K562 (cell line): ENCODE measurements around the gene MAN1B1. TPM values are rescaled to one million over a fixed set of nuclear protein-coding genes. Genes with fewer than 3 reads are reported as not detected.

Source experiments
- CREB1 ChIP-seq, 2 experiments: sonication (generic) in 1 of 2; formaldehyde crosslinking in 1 of 2; IDR thresholded peaks; 2 replicates each; pipeline versions ENCODE4 v1.6.1 to v1.8.0; 2012 to 2022; ENCODE audit warnings: inconsistent platforms in 1 of 2, mild to moderate bottlenecking in 1 of 2, missing genetic modification reagents in 1 of 2, moderate library complexity in 1 of 2
- CTCF ChIP-seq, 3 experiments: IDR thresholded peaks in 2 of 3; conservative IDR thresholded peaks in 1 of 3; 2 replicates each; pipeline ENCODE4 v1.5.1; 2011 to 2012; ENCODE audit warnings: low read length in 3 of 3, mild to moderate bottlenecking in 3 of 3, control low read depth in 2 of 3, improper control_type of control experiment in 1 of 3, inconsistent platforms in 1 of 3, low read depth in 1 of 3, mixed read lengths in 1 of 3, moderate library complexity in 1 of 3; ENCODE audit not compliant: insufficient read depth in 2 of 3
- ELK3 ChIP-seq: fragments of 450-650 bp; formaldehyde crosslinking; IDR thresholded peaks from 2 replicates; pipeline ENCODE4 v1.4.0; 2020; ENCODE audit warnings: mild to moderate bottlenecking
- FOXA1 ChIP-seq: fragments of 450-650 bp; IDR thresholded peaks from 2 replicates; pipeline ENCODE4 v1.6.1; 2016; ENCODE audit warnings: mild to moderate bottlenecking, borderline replicate concordance
- FOXO4 ChIP-seq: fragments of 450-650 bp; formaldehyde crosslinking; IDR thresholded peaks from 2 replicates; pipeline ENCODE4 v1.4.0; 2020; ENCODE audit warnings: mild to moderate bottlenecking, moderate library complexity
- GABPA ChIP-seq: fragments of 200-800 bp; sonication (Bioruptor generic); conservative IDR thresholded peaks from 2 replicates; pipeline ENCODE4 v1.6.1; 2016; ENCODE audit warnings: low read depth, missing genetic modification characterization, missing compliant biosample characterization
- IFI16 ChIP-seq: fragments of 250-450 bp; sonication (Bioruptor Pico); IDR thresholded peaks from 2 replicates; pipeline ENCODE4 v2.1.2; 2022; ENCODE audit warnings: mild to moderate bottlenecking, inconsistent platforms
- MAX ChIP-seq: sonication (generic); formaldehyde crosslinking; IDR thresholded peaks from 2 replicates; pipeline ENCODE4 v1.9.0; 2022; ENCODE audit warnings: mild to moderate bottlenecking, missing genetic modification reagents
- MECOM ChIP-seq: fragments of 250-450 bp; sonication (Bioruptor Pico); IDR thresholded peaks from 2 replicates; pipeline ENCODE4 v1.8.0; 2022; ENCODE audit warnings: inconsistent platforms
- NCOA1 ChIP-seq: fragments of 450-650 bp; IDR thresholded peaks from 2 replicates; pipeline ENCODE4 v1.6.1; 2016; ENCODE audit warnings: low read depth
- PHB ChIP-seq: fragments of 250-450 bp; sonication (Bioruptor Pico); IDR thresholded peaks from 2 replicates; pipeline ENCODE4 v1.5.0; 2021
- RAD21 ChIP-seq, 2 experiments: fragments of 250-450 bp in 1 of 2; fragments of 450-650 bp in 1 of 2; sonication (Bioruptor Pico) in 1 of 2; formaldehyde crosslinking in 1 of 2; IDR thresholded peaks in 1 of 2; conservative IDR thresholded peaks in 1 of 2; 2 replicates each; pipeline versions ENCODE4 v1.4.0 to v1.8.0; 2020 to 2022; ENCODE audit warnings: mild to moderate bottlenecking in 2 of 2, moderate library complexity in 1 of 2
- SMARCB1 ChIP-seq: IDR thresholded peaks from 2 replicates; pipeline ENCODE4 v1.6.1; 2011; ENCODE audit warnings: improper control_type of control experiment, low read depth; ENCODE audit not compliant: insufficient read length
- TCF15 ChIP-seq: fragments of 250-450 bp; sonication (Bioruptor Pico); IDR thresholded peaks from 2 replicates; pipeline ENCODE4 v1.8.0; 2022; ENCODE audit warnings: moderate library complexity, mild to moderate bottlenecking, inconsistent platforms
- ZBTB2 ChIP-seq: fragments of 450-650 bp; IDR thresholded peaks from 2 replicates; pipeline ENCODE4 v1.6.1; 2016; ENCODE audit warnings: antibody characterized with exemption
- ZKSCAN1 ChIP-seq: fragments of 150-350 bp; IDR thresholded peaks from 2 replicates; pipeline ENCODE4 v1.6.1; 2016; ENCODE audit warnings: low read depth, low read length
- ZNF165 ChIP-seq: fragments of 250-450 bp; sonication (Bioruptor Pico); IDR thresholded peaks from 2 replicates; pipeline ENCODE4 v1.4.0; 2020; ENCODE audit warnings: borderline replicate concordance
- ZNF639 ChIP-seq, 2 experiments: fragments of 200-800 bp in 1 of 2; sonication (Bioruptor generic) in 1 of 2; sonication (generic) in 1 of 2; formaldehyde crosslinking in 1 of 2; IDR thresholded peaks in 1 of 2; conservative IDR thresholded peaks in 1 of 2; 2 replicates each; pipeline versions ENCODE4 v1.5.0 to v1.6.1; 2016 to 2020; ENCODE audit warnings: missing compliant biosample characterization in 1 of 2, missing genetic modification characterization in 1 of 2, missing genetic modification reagents in 1 of 2
- polyA plus RNA-seq, 8 experiments: library from polyadenylated mRNA; depleted of rRNA in 4 of 8; stranded (reverse) in 5 of 8; unstranded in 3 of 8; fragments of >200 nt; fragmentation: Nextera tagmentation in 2 of 8; fragmentation: Illumina TruSeq in 1 of 8; extraction: Ambion mirVana in 2 of 8; extraction: Trizol in 1 of 8; gene quantifications; 2 replicates each; pipeline versions ENCODE4 v1.2.1 to v1.2.3, GENCODE V29; 2011 to 2014; ENCODE audit warnings: inconsistent platforms in 1 of 8, missing spikeins in 1 of 8
- total RNA-seq, 7 experiments: library from RNA; depleted of rRNA in 6 of 7; stranded (reverse); fragments of >200 nt in 6 of 7; fragmentation: Illumina TruSeq in 2 of 7; extraction: Trizol in 2 of 7; gene quantifications; 2 replicates each; pipeline versions ENCODE4 v1.2.1 to v1.2.3, GENCODE V29; 2011 to 2021; ENCODE audit warnings: low replicate concordance in 1 of 7

Gene MAN1B1
- total and polyA plus RNA-seq, 9 of the 15 experiments (the other 6 are each of a cell fraction or from before 2014, with no cell fraction given): 0.55 to 36.6 (median 27.3) TPM

- TF ChIP-seq GABPA (tag) (peak; percentile 79), ZKSCAN1 (no peak), MAX (CRISPR knock-in tag) (peak; percentile 87), SMARCB1 (no peak), FOXO4 (CRISPR knock-in tag) (no peak), FOXA1 (no peak), CREB1 (IDR thresholded peaks at IDR 0.05) (peak; percentile 41; the same call in 1 of the 2 replicates), CREB1 (CRISPR knock-in tag; IDR thresholded peaks at IDR 0.05) (no peak), MECOM (no peak), IFI16 (no peak), RAD21 (CRISPR knock-in tag; conservative IDR thresholded peaks at IDR 0.05 in 1 of 2, IDR thresholded peaks at IDR 0.05 in 1 of 2) (no peak), NCOA1 (no peak), ZNF639 (CRISPR knock-in tag; conservative IDR thresholded peaks at IDR 0.05 in 1 of 2, IDR thresholded peaks at IDR 0.05 in 1 of 2) (peak in 1 of 2 experiments; percentile 68; a peak in 1 of 4 replicates), CTCF (IDR thresholded peaks at IDR 0.05 in 2 of 3, conservative IDR thresholded peaks at IDR 0.05 in 1 of 3; ENCODE audit: insufficient read depth in 2 of 3, low read depth in 1 of 3, low read length in 3 of 3) (no peak), ELK3 (CRISPR knock-in tag) (no peak), TCF15 (no peak), ZBTB2 (peak; percentile 49; the same call in 1 of the 2 replicates), ZNF165 (CRISPR knock-in tag) (no peak), PHB (CRISPR knock-in tag) (no peak)
These were observed 16.4 kb upstream of the MAN1B1 start, which contains the start of gene SAPCD2 (continued) for GRCh38 chr9:137070201-137070905.
